GM23248 (cell line): Measurements from ENCODE around the gene CIC.

Experiments
- EZH2 ChIP-seq: fragments of 200-600 bp; sonication (generic); IDR thresholded peaks from 2 replicates; pipeline ENCODE4 v1.6.1; 2018; ENCODE audit warnings: antibody characterized with exemption, mild to moderate bottlenecking; ENCODE audit not compliant: insufficient read depth, poor library complexity, severe bottlenecking
- EZH2phosphoT487 ChIP-seq: fragments of 200-600 bp; sonication (generic); IDR thresholded peaks from 2 replicates; pipeline ENCODE4 v1.6.1; 2018; ENCODE audit warnings: antibody characterized with exemption, moderate library complexity, mild to moderate bottlenecking, low read depth; ENCODE audit not compliant: insufficient read depth

DNA sequence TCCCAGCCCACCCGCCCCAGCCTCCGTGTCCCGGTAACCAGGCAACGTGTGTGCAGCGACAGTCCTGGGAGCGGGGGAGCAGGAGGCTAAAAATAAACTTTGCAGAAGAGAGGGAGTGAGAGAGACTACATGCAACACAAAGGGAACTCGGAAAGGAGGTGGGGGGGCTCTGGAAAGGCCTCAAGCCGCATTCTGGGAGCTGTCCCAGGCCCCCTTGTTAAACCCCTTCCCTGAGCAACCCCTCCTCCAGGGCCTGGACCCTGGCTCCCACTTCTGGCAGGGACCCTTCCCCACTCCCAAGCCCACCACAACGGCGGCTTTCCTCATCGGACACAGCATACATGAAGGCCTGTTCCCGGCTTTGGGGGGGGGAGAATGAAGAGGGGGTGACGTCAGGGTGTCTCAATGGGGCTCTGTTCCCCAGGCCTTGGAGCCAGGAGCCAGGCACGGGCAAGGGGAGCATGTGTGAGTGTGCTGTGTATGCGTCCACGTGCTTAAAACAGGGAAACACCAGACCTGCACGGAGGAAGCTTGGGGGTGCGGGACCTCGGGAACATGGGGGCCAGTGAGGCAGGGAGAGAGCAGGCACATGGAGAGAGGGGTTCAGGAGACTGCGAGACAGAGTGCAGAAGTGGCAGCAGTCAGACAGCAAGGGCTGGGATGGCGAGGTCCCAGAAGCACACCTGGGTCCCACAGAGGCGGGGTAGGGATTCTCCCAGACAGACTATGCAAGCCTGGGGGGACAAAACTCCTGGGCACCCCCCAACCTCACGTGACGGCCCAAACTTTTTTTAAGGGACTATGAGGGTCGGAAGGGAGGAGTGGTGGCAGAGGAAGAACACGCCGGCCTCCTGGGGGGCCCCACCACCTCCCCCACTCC, 16.4 kb upstream of the CIC start:
- TF ChIP-seq EZH2phosphoT487 = no peak
- no peak for TF ChIP-seq EZH2
